SK-N-SH (cell line): ENCODE data around the gene NEURL1. TPM values are rescaled to one million over a fixed set of nuclear protein-coding genes. Genes with fewer than 3 reads are reported as not detected.

Experiments used
- CTCF ChIA-PET: fragments of 300-600, 350-600 bp; formaldehyde crosslinking; extraction: SDS; loops from one replicate; lab custom pipeline; 2021; lab: Yijun Ruan, JAX
- POLR2A ChIA-PET: fragments of 350-600 bp; sonication (Branson Sonifier 250); formaldehyde crosslinking; extraction: SDS; loops from one replicate; lab custom pipeline; 2020; ENCODE audit warnings: antibody characterized with exemption, inconsistent platforms; lab: Yijun Ruan, JAX
- DNase-seq: peaks from one replicate; pipeline ENCODE4 v3.0.0; 2012
- H2AFZ ChIP-seq: fragments of 200-600 bp; sonication (generic); 2 replicates; pipeline ENCODE4 v1.8.1; 2016; ENCODE audit warnings: antibody characterized with exemption, mild to moderate bottlenecking, low read depth
- H3F3A ChIP-seq: fragments of 200-600 bp; sonication (generic); replicated peaks from 2 replicates; pipeline ENCODE3; 2016; ENCODE audit warnings: antibody characterized with exemption, mild to moderate bottlenecking; ENCODE audit not compliant: insufficient read depth
- H3K27ac ChIP-seq, 2 experiments: fragments of 200-500 bp in 1 of 2; fragments of 200-600 bp in 1 of 2; sonication (Bioruptor generic) in 1 of 2; sonication (generic), shearing (Covaris generic) in 1 of 2; 2 replicates each; pipeline versions ENCODE4 v1.5.1 to v1.6.1; 2014 to 2016; ENCODE audit warnings: low read depth in 2 of 2, inconsistent platforms in 1 of 2, low read length in 1 of 2, mild to moderate bottlenecking in 1 of 2, mixed read lengths in 1 of 2
- H3K27me3 ChIP-seq: fragments of 200-600 bp; sonication (generic), shearing (Covaris generic); 2 replicates; pipeline ENCODE4 v1.6.1; 2016; ENCODE audit warnings: mixed run types; ENCODE audit not compliant: insufficient read depth
- H3K36me3 ChIP-seq, 2 experiments: fragments of 200-500 bp in 1 of 2; fragments of 200-600 bp in 1 of 2; sonication (Bioruptor generic) in 1 of 2; sonication (generic) in 1 of 2; replicated peaks in 1 of 2; 2 replicates each; pipeline versions ENCODE3 to v1.5.1; 2014 to 2016; ENCODE audit warnings: low read length in 1 of 2, mild to moderate bottlenecking in 1 of 2; ENCODE audit not compliant: insufficient read depth in 2 of 2, control insufficient read depth in 1 of 2
- H3K4me1 ChIP-seq, 2 experiments: fragments of 200-500 bp in 1 of 2; fragments of 200-600 bp in 1 of 2; sonication (Bioruptor generic) in 1 of 2; sonication (generic), shearing (Covaris generic) in 1 of 2; 2 replicates each; pipeline versions ENCODE4 v1.5.1 to v1.6.1; 2014 to 2016; ENCODE audit warnings: low read depth in 1 of 2, low read length in 1 of 2, mixed run types in 1 of 2; ENCODE audit not compliant: insufficient read depth in 2 of 2, control insufficient read depth in 1 of 2
- H3K4me2 ChIP-seq: fragments of 200-600 bp; sonication (generic), shearing (Covaris generic); 2 replicates; pipeline ENCODE4 v1.6.1; 2017; ENCODE audit warnings: mixed run types
- H3K4me3 ChIP-seq, 2 experiments: fragments of 200-500 bp in 1 of 2; fragments of 200-600 bp in 1 of 2; sonication (Bioruptor generic) in 1 of 2; sonication (generic), shearing (Covaris generic) in 1 of 2; 2 replicates each; pipeline versions ENCODE4 v1.5.1 to v1.8.1; 2014 to 2016; ENCODE audit warnings: low read depth in 2 of 2, inconsistent platforms in 1 of 2, low read length in 1 of 2, mild to moderate bottlenecking in 1 of 2, mixed read lengths in 1 of 2, moderate library complexity in 1 of 2
- H3K79me2 ChIP-seq: fragments of 200-600 bp; sonication (generic); 2 replicates; pipeline ENCODE4 v1.8.1; 2017; ENCODE audit warnings: mild to moderate bottlenecking; ENCODE audit not compliant: insufficient read depth
- H3K9ac ChIP-seq: fragments of 200-600 bp; sonication (generic); 2 replicates; pipeline ENCODE4 v1.6.1; 2017; ENCODE audit warnings: mixed run types
- H3K9me2 ChIP-seq: fragments of 200-600 bp; sonication (generic); 2 replicates; pipeline ENCODE4 v1.6.1; 2017; ENCODE audit warnings: mixed run types
- H3K9me3 ChIP-seq: fragments of 200-600 bp; sonication (generic); 2 replicates; pipeline ENCODE4 v1.6.1; 2017; ENCODE audit warnings: mixed run types, mild to moderate bottlenecking, moderate library complexity
- H4K20me1 ChIP-seq: fragments of 200-600 bp; sonication (generic); 2 replicates; pipeline ENCODE4 v1.6.1; 2017; ENCODE audit warnings: mild to moderate bottlenecking, mixed run types; ENCODE audit not compliant: insufficient read depth
- EP300 ChIP-seq, 2 experiments: IDR thresholded peaks; 2 replicates each; pipeline versions ENCODE4 v1.4.0 to v1.6.1; 2012; ENCODE audit warnings: borderline replicate concordance in 1 of 2, low read depth in 1 of 2, low read length in 1 of 2
- EZH2phosphoT487 ChIP-seq: fragments of 200-600 bp; sonication (generic); IDR thresholded peaks from 2 replicates; pipeline ENCODE4 v1.6.1; 2017; ENCODE audit warnings: low read depth, mixed run types, mild to moderate bottlenecking, antibody characterized with exemption, moderate library complexity, borderline replicate concordance
- FOSL2 ChIP-seq: IDR thresholded peaks from 2 replicates; pipeline ENCODE4 v1.4.0; 2012; ENCODE audit warnings: low read depth, mild to moderate bottlenecking, moderate library complexity, borderline replicate concordance
- FOXJ3 ChIP-seq: sonication (generic); formaldehyde crosslinking; IDR thresholded peaks from 2 replicates; pipeline ENCODE4 v1.5.1; 2020; ENCODE audit warnings: mild to moderate bottlenecking, missing genetic modification reagents
- FOXM1 ChIP-seq: IDR thresholded peaks from 2 replicates; pipeline ENCODE4 v1.4.0; 2012; ENCODE audit warnings: low read depth, mild to moderate bottlenecking
- GATA2 ChIP-seq: sonication (generic); formaldehyde crosslinking; IDR thresholded peaks from 2 replicates; pipeline ENCODE4 v1.5.0; 2020; ENCODE audit warnings: mild to moderate bottlenecking, missing genetic modification reagents
- NFIC ChIP-seq: IDR thresholded peaks from 2 replicates; pipeline ENCODE4 v1.4.0; 2012; ENCODE audit warnings: borderline replicate concordance
- NRF1 ChIP-seq: IDR thresholded peaks from 2 replicates; pipeline ENCODE4 v1.6.1; 2012; ENCODE audit warnings: low read depth, mild to moderate bottlenecking, low read length
- RCOR1 ChIP-seq: fragments of 150-350 bp; IDR thresholded peaks from 2 replicates; pipeline ENCODE4 v1.6.1; 2017; ENCODE audit warnings: antibody characterized with exemption, low read length
- RFX5 ChIP-seq: IDR thresholded peaks from 2 replicates; pipeline ENCODE4 v1.6.1; 2012; ENCODE audit warnings: mild to moderate bottlenecking, improper control_type of control experiment, low read length
- SIN3A ChIP-seq: IDR thresholded peaks from 2 replicates; pipeline ENCODE4 v1.6.1; 2012; ENCODE audit warnings: low read depth, mild to moderate bottlenecking, low read length, moderate library complexity, borderline replicate concordance
- TAF1 ChIP-seq: IDR thresholded peaks from 2 replicates; pipeline ENCODE4 v1.6.1; 2012; ENCODE audit warnings: low read depth, mild to moderate bottlenecking, low read length, moderate library complexity, borderline replicate concordance
- USF1 ChIP-seq: IDR thresholded peaks from 2 replicates; pipeline ENCODE4 v1.4.0; 2012; ENCODE audit warnings: low read depth, borderline replicate concordance
- USF2 ChIP-seq: fragments of 150-350 bp; IDR thresholded peaks from 2 replicates; pipeline ENCODE4 v1.6.1; 2017; ENCODE audit warnings: antibody characterized with exemption, low read length, low read depth, borderline replicate concordance
- YY1 ChIP-seq: IDR thresholded peaks from 2 replicates; pipeline ENCODE4 v1.4.0; 2012; ENCODE audit warnings: low read depth, mild to moderate bottlenecking
- WGBS: methylation state at CpG from one replicate; pipeline ENCODE4 v1.1.6; 2017; ENCODE audit warnings: low lambda C conversion rate; 5-methylcytosine and 5-hydroxymethylcytosine counted together
- polyA plus RNA-seq, 3 experiments: library from polyadenylated mRNA; depleted of rRNA; stranded (reverse); fragments of >200 nt; gene quantifications; 2 replicates each; pipeline ENCODE4 v1.2.3, GENCODE V29; 2012

NEURL1 gene
- polyA plus RNA-seq, 1 of the 3 experiments (the other 2 are of a cell fraction), result 0.05 TPM

- no peak for TF ChIP-seq TAF1
- no peak for TF ChIP-seq RCOR1
- H3F3A ChIP-seq, result peaks cover 5% of the 10 kb centered on the region
- no peaks in the 10 kb centered on the region for H3K9me3 ChIP-seq
- H2AFZ ChIP-seq, result no peak overlapping the region
- H3K9me2 ChIP-seq, result no peaks in the 10 kb centered on the region
- no peaks in the 10 kb centered on the region for H3K79me2 ChIP-seq
- H3K36me3 ChIP-seq, result peaks cover 40 to 53% of the 10 kb centered on the region in 2 experiments
- CTCF ChIA-PET, result interaction anchor here (1.0 kb wide), 1 partner anchor 30 kb away, joined by 4 read pairs; no protein-coding TSS in a partner anchor
- no peaks in the 10 kb centered on the region for H3K27me3 ChIP-seq
- 93% methylated on average over 8 of the region's 23 CpGs for WGBS
- no peak overlapping the region for H3K4me2 ChIP-seq
- no peaks in the 10 kb centered on the region for H4K20me1 ChIP-seq
- H3K4me1 ChIP-seq, result peaks cover 0 to 18% of the 10 kb centered on the region in 2 experiments; a peak in 1 of 4 replicates
- no peak overlapping the region for H3K27ac ChIP-seq
- no peak for DNase-seq
- no peak overlapping the region for H3K9ac ChIP-seq
- H3K4me3 ChIP-seq, result no peak overlapping the region
- POLR2A ChIA-PET, result no interaction called here
These were observed 46.3 kb upstream of the NEURL1 start for GRCh38 chr10:103447187-103447586.

GRCh38 chr10:103448746-103449145 lies 44.8 kb upstream of the NEURL1 start:
- Histone ChIP-seq H3K79me2 (no peaks in the 10 kb centered on the region), H3K9ac (no peak overlapping the region), H2AFZ (no peak overlapping the region), H3K4me1 (peaks cover 0 to 18% of the 10 kb centered on the region in 2 experiments; a peak in 1 of 4 replicates), H3K4me3 (no peak overlapping the region), H3F3A (peaks cover 5% of the 10 kb centered on the region), H3K27me3 (no peaks in the 10 kb centered on the region), H3K27ac (no peak overlapping the region; a peak in 1 of 4 replicates), H4K20me1 (no peaks in the 10 kb centered on the region), H3K4me2 (no peak overlapping the region), H3K9me2 (no peaks in the 10 kb centered on the region), H3K9me3 (no peaks in the 10 kb centered on the region), H3K36me3 (peaks cover 33 to 38% of the 10 kb centered on the region in 2 experiments)
- POLR2A ChIA-PET, result interaction anchor here (1.2 kb wide), 1 partner anchor 12 kb away, joined by 3 read pairs; no protein-coding TSS in a partner anchor
- WGBS, result 31% methylated on average over 1 of the region's 1 CpG
- no peak for DNase-seq
- CTCF ChIA-PET, result no interaction called here
- TF ChIP-seq EP300 (IDR thresholded peaks at IDR 0.05; ENCODE audit: borderline replicate concordance in 1 of 2, low read depth in 1 of 2, low read length in 1 of 2) (no peak), NRF1 (no peak), EZH2phosphoT487 (no peak), FOSL2 (0 out of 2 replicates have a peak, but pooled peaks have one; percentile 12)

- H3K4me3 ChIP-seq, result no peak overlapping the region
- no peaks in the 10 kb centered on the region for H3K27me3 ChIP-seq
- H3K27ac ChIP-seq, result no peak overlapping the region
- no peak overlapping the region for H3K9ac ChIP-seq
- no peak overlapping the region for H2AFZ ChIP-seq
- no peak for DNase-seq
- peaks cover 0 to 18% of the 10 kb centered on the region in 2 experiments; a peak in 1 of 4 replicates for H3K4me1 ChIP-seq
- H3K9me2 ChIP-seq, result no peaks in the 10 kb centered on the region
- H3K9me3 ChIP-seq, result no peaks in the 10 kb centered on the region
- WGBS, result 94% methylated on average over 25 of the region's 34 CpGs
- ChIA-PET POLR2A (interaction anchor here (1.2 kb wide), 1 partner anchor 13 kb away, joined by 3 read pairs; no protein-coding TSS in a partner anchor), CTCF (interaction anchor here (0.5 to 2.4 kb wide), 4 partner anchors 32 to 150 kb away, joined by 3 to 19 read pairs (median 4); no protein-coding TSS in a partner anchor)
- H3K36me3 ChIP-seq, result peaks cover 29 to 31% of the 10 kb centered on the region in 2 experiments
- peaks cover 5% of the 10 kb centered on the region for H3F3A ChIP-seq
- no peaks in the 10 kb centered on the region for H3K79me2 ChIP-seq
- no peak overlapping the region for H3K4me2 ChIP-seq
- H4K20me1 ChIP-seq, result no peaks in the 10 kb centered on the region
- TF ChIP-seq FOXM1, result no peak
- no peak for TF ChIP-seq GATA2 (CRISPR knock-in tag)
- no peak for TF ChIP-seq EZH2phosphoT487
- no peak for TF ChIP-seq RCOR1
- TF ChIP-seq FOXJ3 (CRISPR knock-in tag), result no peak
- TF ChIP-seq NFIC, result no peak
- TF ChIP-seq YY1, result no peak
- no peak for TF ChIP-seq USF2
- TF ChIP-seq SIN3A, result no peak
- TF ChIP-seq USF1, result no peak
- TF ChIP-seq RFX5, result no peak
These were observed 44.0 kb upstream of the NEURL1 start for GRCh38 chr10:103449208-103450144.
